Bronchial epithelial cell (primary cell): ENCODE measurements around the gene HPCAL4. TPM values are rescaled to one million over a fixed set of nuclear protein-coding genes. Genes with fewer than 3 reads are reported as not detected.

Experiments used
- DNase-seq: peaks from one replicate; pipeline ENCODE4 v3.0.0-alpha.2; 2010; ENCODE audit warnings: low read depth
- FAIRE-seq: peaks from 2 replicates; lab custom pipeline; 2011; peaks lifted over from hg19 to GRCh38; lab: Jason Lieb, UNC
- H3K27me3 ChIP-seq: 2 replicates; pipeline ENCODE4 v1.5.1; 2011; ENCODE audit warnings: low read length; ENCODE audit not compliant: control insufficient read depth, insufficient read depth
- H3K36me3 ChIP-seq: 2 replicates; pipeline ENCODE4 v1.5.1; 2011; ENCODE audit warnings: low read length; ENCODE audit not compliant: control insufficient read depth, insufficient read depth
- H3K4me3 ChIP-seq: 2 replicates; pipeline ENCODE4 v1.5.1; 2011; ENCODE audit warnings: mild to moderate bottlenecking, low read depth, low read length, control low read depth
- CTCF ChIP-seq: IDR thresholded peaks from 2 replicates; pipeline ENCODE4 v1.5.1; 2011; ENCODE audit warnings: mild to moderate bottlenecking, moderate library complexity, low read length, control low read depth, inconsistent platforms; ENCODE audit not compliant: insufficient read depth, severe bottlenecking
- total RNA-seq: library from RNA; depleted of rRNA; stranded (reverse); fragments of >200 nt; gene quantifications from 2 replicates; pipeline ENCODE4 v1.2.1, GENCODE V29; 2014

HPCAL4 gene
- total RNA-seq, 1 donor from 2014 or later = under 0.01 TPM

- H3K36me3 ChIP-seq = no peaks in the 10 kb centered on the region
- H3K4me3 ChIP-seq = no peak overlapping the region
- H3K27me3 ChIP-seq = peaks cover 8% of the 10 kb centered on the region
- no peak for DNase-seq
- no peak for FAIRE-seq
- no peak for TF ChIP-seq CTCF
Measured at GRCh38 chr1:39700348-39700747, 9.1 kb upstream of the HPCAL4 start.

- H3K27me3 ChIP-seq = peaks cover 8% of the 10 kb centered on the region
- TF ChIP-seq CTCF = no peak
- H3K4me3 ChIP-seq = no peak overlapping the region
- FAIRE-seq (no peak), DNase-seq (no peak)
- no peaks in the 10 kb centered on the region for H3K36me3 ChIP-seq
Measured at GRCh38 chr1:39699419-39699818, 8.2 kb upstream of the HPCAL4 start.

- DNase-seq (no peak), FAIRE-seq (no peak)
- TF ChIP-seq CTCF = no peak
- H3K36me3 ChIP-seq = no peaks in the 10 kb centered on the region
- no peak overlapping the region for H3K4me3 ChIP-seq
- peaks cover 8% of the 10 kb centered on the region for H3K27me3 ChIP-seq
Measured at GRCh38 chr1:39698568-39698967, 7.3 kb upstream of the HPCAL4 start.

GRCh38 chr1:39696448-39696847 is 5.2 kb upstream of the HPCAL4 start:
- DNase-seq = no peak
- no peak for TF ChIP-seq CTCF
- H3K4me3 ChIP-seq = no peak overlapping the region
- H3K27me3 ChIP-seq = peaks cover 15% of the 10 kb centered on the region
- no peak for FAIRE-seq
- no peaks in the 10 kb centered on the region for H3K36me3 ChIP-seq

GRCh38 chr1:39695016-39695415 is 3.8 kb upstream of the HPCAL4 start:
- FAIRE-seq (no peak), DNase-seq (no peak)
- peaks cover 15% of the 10 kb centered on the region for H3K27me3 ChIP-seq
- H3K36me3 ChIP-seq = no peaks in the 10 kb centered on the region
- H3K4me3 ChIP-seq = no peak overlapping the region
- TF ChIP-seq CTCF = no peak

GRCh38 chr1:39694026-39694425 is 2.8 kb upstream of the HPCAL4 start:
- FAIRE-seq = no peak
- Histone ChIP-seq H3K36me3 (no peaks in the 10 kb centered on the region), H3K4me3 (no peak overlapping the region), H3K27me3 (peaks cover 18% of the 10 kb centered on the region)
- no peak for TF ChIP-seq CTCF
- DNase-seq = peak; percentile 51
